Mammary microvascular endothelial cell (primary cell): ENCODE data around the gene SUMO2. TPM values are rescaled to one million over a fixed set of nuclear protein-coding genes. Genes with fewer than 3 reads are reported as not detected.

Source experiments
- total RNA-seq: library from RNA; depleted of rRNA; stranded (reverse); fragments of >200 nt; gene quantifications from 2 replicates; pipeline ENCODE4 v1.2.3, GENCODE V29; 2015

The SUMO2 gene
- total RNA-seq: 88.3 and 95.2 TPM in 2 replicates

GRCh38 chr17:75182569-75183436 lies at the start of gene SUMO2:
Gene SUMO2, minus strand, starts transcription at chr17:75182959. Its CDS starts 125 bp downstream, at chr17:75182834.

GRCh38 chr17:75205037-75205792 lies 22.5 kb upstream of the SUMO2 start, which contains the start of gene NUP85:
Gene NUP85, plus strand, starts transcription at chr17:75205679. Its CDS starts 83 bp downstream, at chr17:75205762.

GRCh38 chr17:75154195-75155106 lies 28.3 kb downstream of the SUMO2 start, which contains the start of gene JPT1:
Gene JPT1, minus strand, starts transcription at chr17:75154512. Its CDS starts 115 bp downstream, at chr17:75154397.

GRCh38 chr17:75131278-75132017 lies 51.3 kb downstream of the SUMO2 start, which contains the start of gene NT5C:
Gene NT5C, minus strand, starts transcription at chr17:75131742. Its CDS starts 35 bp downstream, at chr17:75131707.

Other genes starting within 250 kb of the SUMO2 start
- gene OTOP3, start 247.1 kb downstream of the SUMO2 start, total RNA-seq: not detected in 2 replicates
- 14.3 and 15.5 TPM in 2 replicates for gene HID1, start 210.2 kb downstream of the SUMO2 start, total RNA-seq
- 34.8 and 37.3 TPM in 2 replicates for gene CDR2L, start 195.3 kb downstream of the SUMO2 start, total RNA-seq
- 85.4 and 109 TPM in 2 replicates for gene MRPL58, start 170.3 kb downstream of the SUMO2 start, total RNA-seq
- gene ATP5PD, start 136.0 kb downstream of the SUMO2 start, total RNA-seq: 191 and 298 TPM in 2 replicates
- gene KCTD2, start 135.7 kb downstream of the SUMO2 start, total RNA-seq: 15.0 and 19.5 TPM in 2 replicates
- 4.7 and 6.0 TPM in 2 replicates for gene SLC16A5, start 95.0 kb downstream of the SUMO2 start, total RNA-seq
- gene ARMC7, start 73.0 kb downstream of the SUMO2 start, total RNA-seq: 6.3 and 7.8 TPM in 2 replicates
- 60.8 and 62.7 TPM in 2 replicates for gene NT5C, start 51.2 kb downstream of the SUMO2 start, total RNA-seq
- 273 and 396 TPM in 2 replicates for gene JPT1, start 28.4 kb downstream of the SUMO2 start, total RNA-seq
- 44.2 and 50.5 TPM in 2 replicates for gene NUP85, start 22.7 kb upstream of the SUMO2 start, total RNA-seq
- gene GGA3, start 78.6 kb upstream of the SUMO2 start, total RNA-seq: 22.5 and 25.7 TPM in 2 replicates
- 67.8 and 76.7 TPM in 2 replicates for gene MRPS7, start 78.9 kb upstream of the SUMO2 start, total RNA-seq
- 14.1 and 23.5 TPM in 2 replicates for gene MIF4GD, start 88.3 kb upstream of the SUMO2 start, total RNA-seq
- gene SLC25A19, start 106.5 kb upstream of the SUMO2 start, total RNA-seq: 16.3 and 19.8 TPM in 2 replicates
- gene GRB2, start 222.7 kb upstream of the SUMO2 start, total RNA-seq: 141 and 147 TPM in 2 replicates